Upper lobe of left lung (tissue), 6 donors: ENCODE measurements around the gene TREX2. TPM values are rescaled to one million over a fixed set of nuclear protein-coding genes. Genes with fewer than 3 reads are reported as not detected.

Experiments
- ATAC-seq, 2 donors: fragments of 200-7000 bp; cut with Tn5 transposase; one replicate each; pipeline ENCODE4 v1.9.1; 2022; ENCODE audit warnings: mild to moderate bottlenecking in 2 of 2, moderate library complexity in 2 of 2; ENCODE audit not compliant: low FRiP score in 2 of 2
- DNase-seq, 2 donors: peaks; one replicate each; pipeline ENCODE4 v3.0.0-alpha.2; 2019 to 2020
- H3K27ac ChIP-seq, 4 donors: fragments of 200-600 bp; sonication (generic); one replicate each; pipeline ENCODE4 v1.5.1; 2016 to 2019
- H3K27me3 ChIP-seq, 4 donors: fragments of 200-600 bp; sonication (generic); one replicate each; pipeline ENCODE4 v1.5.1; 2017 to 2019
- H3K36me3 ChIP-seq, 4 donors: fragments of 200-600 bp; sonication (generic); one replicate each; pipeline ENCODE4 v1.5.1; 2016 to 2019
- H3K4me1 ChIP-seq, 4 donors: fragments of 200-600 bp; sonication (generic); one replicate each; pipeline ENCODE4 v1.5.1; 2018 to 2019
- H3K4me3 ChIP-seq, 4 donors: fragments of 200-600 bp; sonication (generic); one replicate each; pipeline ENCODE4 v1.5.1; 2017 to 2019; ENCODE audit warnings: mild to moderate bottlenecking in 2 of 4, moderate library complexity in 1 of 4
- H3K9me3 ChIP-seq, 4 donors: fragments of 200-600 bp; sonication (generic); one replicate each; pipeline ENCODE4 v1.5.1; 2018 to 2019
- EP300 ChIP-seq, 4 donors: sonication (generic); formaldehyde crosslinking; IDR thresholded peaks; one replicate each; pipeline ENCODE4 v1.5.1; 2017; ENCODE audit warnings: antibody characterized with exemption in 4 of 4, control low read depth in 2 of 4
- POLR2A ChIP-seq, 4 donors: fragments of 450-650 bp; IDR thresholded peaks; one replicate each; pipeline ENCODE4 v1.5.1; 2016 to 2017; ENCODE audit warnings: antibody characterized with exemption in 4 of 4, mild to moderate bottlenecking in 2 of 4
- POLR2AphosphoS5 ChIP-seq, 2 donors: sonication (generic); formaldehyde crosslinking; IDR thresholded peaks; one replicate each; pipeline ENCODE4 v1.5.1; 2017; ENCODE audit warnings: antibody characterized with exemption in 2 of 2
- WGBS, 2 donors: methylation state at CpG; one replicate each; pipeline ENCODE4 v1.1.5; 2017 to 2018; 5-methylcytosine and 5-hydroxymethylcytosine counted together
- total RNA-seq, 6 donors: library from RNA; depleted of rRNA in 4 of 6; stranded (reverse); fragments of >200 nt in 4 of 6; gene quantifications; one replicate each; pipeline versions ENCODE4 v1.1.0 to v1.2.1, GENCODE V29; 2016 to 2021
- TF ChIP-seq, protein P1 (sequence below), 6 experiments: fragments of 450-650 bp in 4 of 6; fragments of 200-600 bp in 2 of 6; sonication (generic) in 2 of 6; IDR thresholded peaks; one replicate each; pipeline ENCODE4 v1.5.1; 2016 to 2019; ENCODE audit warnings: antibody characterized with exemption in 6 of 6
- donor health status: DM: no; HTN: no; CAD: no; lungs with moderate emphysema.
- donor health status: DM: no; HTN: yes; CAD: no; lungs with severe emphysema.

Gene TREX2
- total RNA-seq, 6 donors from 2014 or later, result 0.97 to 7.3 (median 2.8) TPM

DNA sequence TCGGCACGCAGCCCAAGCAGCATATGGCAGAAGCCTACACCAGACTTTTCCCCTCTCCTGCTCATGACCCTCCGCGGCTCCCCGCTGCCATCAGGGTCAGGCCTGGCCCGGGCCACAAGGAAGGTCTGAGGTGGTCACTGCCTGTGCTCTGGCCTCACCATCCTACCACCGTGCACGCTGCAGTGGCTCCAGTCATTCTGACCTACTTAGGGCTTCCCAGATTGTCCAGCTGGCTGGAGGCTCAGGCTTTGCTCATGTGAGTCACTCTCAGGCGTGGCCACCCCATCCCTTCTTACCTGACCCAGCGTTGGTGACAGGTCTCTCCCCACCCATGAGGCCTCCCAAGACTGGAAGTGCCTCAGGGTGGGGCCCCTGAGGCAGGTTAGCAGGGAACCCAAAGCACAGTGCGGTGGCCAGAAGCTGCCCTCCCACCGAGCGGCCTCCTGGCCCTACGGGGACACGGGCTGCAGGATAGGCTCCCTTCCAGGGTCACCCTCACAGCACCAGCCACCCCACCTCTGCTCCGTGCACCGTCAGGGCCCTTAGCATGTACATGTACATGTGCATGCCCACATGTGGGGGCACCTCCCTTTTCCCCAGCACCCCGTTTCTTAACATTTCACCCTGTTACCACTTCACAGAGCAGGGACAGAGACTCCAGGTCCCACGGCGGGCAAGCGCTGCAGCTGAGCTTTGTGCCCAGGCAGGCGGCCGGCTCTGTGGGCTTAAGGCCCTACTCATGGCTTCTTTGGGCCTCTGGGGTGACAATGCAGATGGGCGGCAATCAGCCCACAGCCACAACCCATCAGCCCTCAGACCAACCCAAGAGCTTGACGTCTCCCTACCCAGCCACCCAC lies 2.2 kb downstream of the TREX2 start:
- WGBS, 2 donors, result 68 to 88% methylated on average over 7 to 24 of the region's 25 CpGs
- H3K4me3 ChIP-seq, result no peak overlapping the region
- H3K4me1 ChIP-seq, result no peaks in the 10 kb centered on the region
- peaks cover 0 to 5% (median 0%) of the 10 kb centered on the region in 4 donors for H3K9me3 ChIP-seq
- TF ChIP-seq POLR2A (IDR thresholded peaks at IDR 0.05), result no peak
- TF ChIP-seq, protein P1, sequence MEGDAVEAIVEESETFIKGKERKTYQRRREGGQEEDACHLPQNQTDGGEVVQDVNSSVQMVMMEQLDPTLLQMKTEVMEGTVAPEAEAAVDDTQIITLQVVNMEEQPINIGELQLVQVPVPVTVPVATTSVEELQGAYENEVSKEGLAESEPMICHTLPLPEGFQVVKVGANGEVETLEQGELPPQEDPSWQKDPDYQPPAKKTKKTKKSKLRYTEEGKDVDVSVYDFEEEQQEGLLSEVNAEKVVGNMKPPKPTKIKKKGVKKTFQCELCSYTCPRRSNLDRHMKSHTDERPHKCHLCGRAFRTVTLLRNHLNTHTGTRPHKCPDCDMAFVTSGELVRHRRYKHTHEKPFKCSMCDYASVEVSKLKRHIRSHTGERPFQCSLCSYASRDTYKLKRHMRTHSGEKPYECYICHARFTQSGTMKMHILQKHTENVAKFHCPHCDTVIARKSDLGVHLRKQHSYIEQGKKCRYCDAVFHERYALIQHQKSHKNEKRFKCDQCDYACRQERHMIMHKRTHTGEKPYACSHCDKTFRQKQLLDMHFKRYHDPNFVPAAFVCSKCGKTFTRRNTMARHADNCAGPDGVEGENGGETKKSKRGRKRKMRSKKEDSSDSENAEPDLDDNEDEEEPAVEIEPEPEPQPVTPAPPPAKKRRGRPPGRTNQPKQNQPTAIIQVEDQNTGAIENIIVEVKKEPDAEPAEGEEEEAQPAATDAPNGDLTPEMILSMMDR (IDR thresholded peaks at IDR 0.05), result no peak
- no peak for TF ChIP-seq EP300 (IDR thresholded peaks at IDR 0.05)
- no peak for TF ChIP-seq POLR2AphosphoS5 (IDR thresholded peaks at IDR 0.05)
- DNase-seq (no peak), ATAC-seq (no peak)
- H3K27ac ChIP-seq, result no peak overlapping the region
- no peaks in the 10 kb centered on the region for H3K27me3 ChIP-seq
- H3K36me3 ChIP-seq, result no peaks in the 10 kb centered on the region

DNA sequence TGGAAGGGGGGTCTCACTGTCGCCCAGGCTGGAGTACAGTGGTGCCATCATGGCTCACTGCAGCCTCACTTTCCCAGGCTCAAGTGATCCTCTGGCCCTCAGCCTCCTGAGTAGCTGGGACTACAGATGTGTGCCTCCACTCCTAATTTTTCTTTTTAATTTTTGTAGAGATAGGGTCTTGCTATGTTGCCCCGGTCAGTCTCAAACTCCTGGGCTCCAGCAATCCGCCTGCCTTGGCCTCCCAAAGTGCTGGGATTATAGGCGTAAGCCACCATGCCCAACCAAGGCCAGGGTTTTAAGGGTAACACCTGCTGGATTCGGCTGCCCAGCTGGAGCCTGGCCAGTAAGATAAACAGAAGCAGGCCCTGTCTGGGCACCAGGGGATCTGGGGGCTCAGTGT lies 3.4 kb downstream of the TREX2 start:
- no peak for DNase-seq
- Histone ChIP-seq H3K27ac (no peak overlapping the region), H3K36me3 (no peaks in the 10 kb centered on the region), H3K27me3 (no peaks in the 10 kb centered on the region), H3K9me3 (peaks cover 0 to 5% (median 0%) of the 10 kb centered on the region in 4 donors), H3K4me1 (no peaks in the 10 kb centered on the region), H3K4me3 (no peak overlapping the region)
- ATAC-seq, result no peak
- WGBS, 2 donors, result 73 to 84% methylated on average over 2 to 5 of the region's 5 CpGs
- TF ChIP-seq POLR2AphosphoS5 (IDR thresholded peaks at IDR 0.05), result no peak
- TF ChIP-seq, protein P1 (IDR thresholded peaks at IDR 0.05), result no peak
- no peak for TF ChIP-seq EP300 (IDR thresholded peaks at IDR 0.05)
- TF ChIP-seq POLR2A (IDR thresholded peaks at IDR 0.05), result no peak

DNA sequence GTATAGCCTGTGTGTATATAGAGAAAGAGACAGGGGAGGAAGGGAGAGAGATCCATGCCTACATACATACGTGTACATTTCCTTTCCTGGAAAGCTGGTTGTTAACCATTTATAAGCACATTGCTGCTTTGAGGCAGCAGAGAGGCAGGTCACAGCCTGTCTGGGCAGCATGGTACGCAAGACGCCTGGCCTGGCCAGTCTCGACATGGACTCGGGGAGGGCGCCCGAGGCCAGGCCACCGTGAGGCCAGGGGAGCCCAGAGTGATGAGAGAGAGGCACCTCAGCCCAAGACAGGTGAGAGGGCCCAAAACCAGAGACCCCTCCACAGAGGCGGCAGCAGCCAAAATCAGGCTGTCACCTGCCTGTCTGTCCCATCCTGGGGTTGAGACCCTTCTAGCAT lies 3.9 kb downstream of the TREX2 start:
- ATAC-seq (no peak), DNase-seq (no peak)
- H3K27me3 ChIP-seq, result no peaks in the 10 kb centered on the region
- no peaks in the 10 kb centered on the region for H3K4me1 ChIP-seq
- no peaks in the 10 kb centered on the region for H3K36me3 ChIP-seq
- 73 to 77% methylated on average over 8 to 9 of the region's 9 CpGs for WGBS, 2 donors
- peaks cover 0 to 5% (median 0%) of the 10 kb centered on the region in 4 donors for H3K9me3 ChIP-seq
- TF ChIP-seq, protein P1 (IDR thresholded peaks at IDR 0.05), result no peak
- TF ChIP-seq POLR2A (IDR thresholded peaks at IDR 0.05) (no peak), POLR2AphosphoS5 (IDR thresholded peaks at IDR 0.05) (no peak), EP300 (IDR thresholded peaks at IDR 0.05) (no peak)
- no peak overlapping the region for H3K4me3 ChIP-seq
- H3K27ac ChIP-seq, result no peak overlapping the region

DNA sequence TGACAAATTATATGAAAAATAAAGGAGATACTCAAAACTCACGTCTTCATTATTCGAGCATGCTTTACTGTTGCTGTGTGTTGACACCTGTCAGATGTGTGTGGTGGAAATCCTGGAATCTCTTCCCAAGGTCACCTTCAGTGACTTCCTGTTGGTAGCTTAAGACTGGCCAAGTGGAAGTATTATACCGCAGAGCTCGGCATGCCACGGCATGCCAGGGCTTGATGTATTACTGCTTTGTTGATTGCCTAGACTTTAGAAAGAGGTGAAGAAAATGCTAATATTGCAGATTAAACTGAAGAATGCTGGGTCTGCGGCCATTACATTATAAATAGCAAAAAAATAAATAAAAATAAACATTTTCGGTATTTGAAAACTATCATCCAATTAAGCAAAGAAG lies 4.6 kb downstream of the TREX2 start:
- TF ChIP-seq, protein P1 (IDR thresholded peaks at IDR 0.05), result no peak
- no peak for TF ChIP-seq POLR2A (IDR thresholded peaks at IDR 0.05)
- TF ChIP-seq EP300 (IDR thresholded peaks at IDR 0.05), result no peak
- no peak for TF ChIP-seq POLR2AphosphoS5 (IDR thresholded peaks at IDR 0.05)
- Histone ChIP-seq H3K4me3 (no peak overlapping the region), H3K9me3 (peaks cover 0 to 5% (median 0%) of the 10 kb centered on the region in 4 donors), H3K27ac (no peak overlapping the region), H3K36me3 (no peaks in the 10 kb centered on the region), H3K27me3 (no peaks in the 10 kb centered on the region), H3K4me1 (no peaks in the 10 kb centered on the region)
- ATAC-seq, result no peak
- DNase-seq, result no peak
- 56 to 69% methylated on average over 7 of the region's 7 CpGs for WGBS, 2 donors
